HG03025 (cell line): ENCODE data around the gene ANGPT4.
A peak's percentile ranks its signal among the peaks of the same experiment; 100 is the strongest.

Source experiments
- ATAC-seq: cut with Tn5 transposase; IDR thresholded peaks from one replicate; pipeline ENCODE4 v1.9.1; 2021; ENCODE audit warnings: mild to moderate bottlenecking, moderate library complexity; ENCODE audit not compliant: unreplicated experiment, low FRiP score

Gene ANGPT4

GRCh38 chr20:916125-916799 lies at the start of gene ANGPT4:
Gene ANGPT4 (minus strand): TSS chr20:916334. CDS start chr20:916214, 120 bp downstream.
- no peak for ATAC-seq

GRCh38 chr20:963795-964194 lies 47.7 kb upstream of the ANGPT4 start:
- no peak for ATAC-seq

DNA sequence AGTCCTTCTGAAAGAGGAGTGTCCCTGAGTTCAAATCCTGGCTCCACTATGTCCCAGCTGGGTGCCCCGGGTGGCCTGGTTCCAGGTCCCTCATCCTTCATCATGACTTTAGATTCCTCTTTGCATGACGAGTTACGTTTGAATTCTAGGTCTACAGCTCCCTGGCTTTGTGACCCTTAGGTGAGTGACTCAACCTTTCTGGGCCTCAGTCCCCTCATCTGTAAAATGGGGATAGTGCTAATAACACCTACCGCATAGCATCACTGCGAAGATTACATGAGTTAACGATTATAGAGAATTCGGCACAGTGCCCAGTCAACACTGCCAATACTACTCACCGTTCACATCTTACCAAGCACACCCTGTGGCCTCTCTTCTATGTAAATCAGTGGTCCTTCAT lies 46.5 kb upstream of the ANGPT4 start:
- no peak for ATAC-seq

- ATAC-seq = no peak
These were observed 46.1 kb upstream of the ANGPT4 start for GRCh38 chr20:962223-962622.

GRCh38 chr20:961768-962167 lies 45.6 kb upstream of the ANGPT4 start:
- no peak for ATAC-seq

- ATAC-seq = no peak
These were observed 44.0 kb upstream of the ANGPT4 start for GRCh38 chr20:959996-960615.

GRCh38 chr20:958936-959815 lies 43.0 kb upstream of the ANGPT4 start:
- no peak for ATAC-seq

GRCh38 chr20:957544-957943 lies 41.4 kb upstream of the ANGPT4 start:
- no peak for ATAC-seq

- peak; percentile 53 for ATAC-seq
These were observed 40.3 kb upstream of the ANGPT4 start for GRCh38 chr20:956330-956951.

DNA sequence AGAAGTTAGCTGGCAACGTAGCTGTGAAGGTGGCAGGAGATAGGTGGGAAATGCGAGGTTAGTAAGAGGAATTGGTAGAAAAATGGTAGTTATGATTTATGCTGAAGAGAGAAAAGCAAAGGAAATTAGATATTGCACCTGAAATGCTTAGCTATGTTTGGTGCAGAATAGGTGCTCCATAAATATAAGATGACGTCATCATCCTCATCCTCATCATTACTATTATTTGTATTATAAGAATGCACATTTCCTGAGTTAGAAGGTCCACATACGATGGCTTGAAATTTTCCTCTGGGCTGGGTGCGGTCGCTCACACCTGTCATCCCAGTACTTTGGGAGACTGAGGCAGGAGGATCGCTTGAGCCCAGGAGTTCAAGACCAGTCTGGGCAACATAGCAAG lies 39.5 kb upstream of the ANGPT4 start:
- no peak for ATAC-seq

DNA sequence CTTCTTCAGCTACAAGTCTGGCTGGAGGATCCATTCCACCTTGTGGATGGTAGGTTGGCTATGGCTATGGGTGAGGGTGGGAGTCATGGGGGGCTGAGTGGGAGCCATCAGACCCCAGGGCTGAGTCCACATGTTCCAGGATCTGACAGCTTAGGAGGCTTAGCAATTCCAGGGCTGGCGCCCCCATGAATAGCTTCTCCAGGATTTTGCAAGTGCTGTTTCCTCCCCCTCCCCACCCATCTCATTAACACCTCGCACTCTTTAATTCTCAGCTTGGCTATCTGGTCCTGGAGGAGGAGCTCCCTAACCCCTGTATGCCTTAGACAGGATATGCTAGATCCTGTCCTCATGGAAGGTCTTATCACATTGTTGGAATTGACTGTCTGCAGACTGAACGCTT lies 39.0 kb upstream of the ANGPT4 start:
- no peak for ATAC-seq

- ATAC-seq = no peak
These were observed 37.6 kb upstream of the ANGPT4 start for GRCh38 chr20:953742-954141.

DNA sequence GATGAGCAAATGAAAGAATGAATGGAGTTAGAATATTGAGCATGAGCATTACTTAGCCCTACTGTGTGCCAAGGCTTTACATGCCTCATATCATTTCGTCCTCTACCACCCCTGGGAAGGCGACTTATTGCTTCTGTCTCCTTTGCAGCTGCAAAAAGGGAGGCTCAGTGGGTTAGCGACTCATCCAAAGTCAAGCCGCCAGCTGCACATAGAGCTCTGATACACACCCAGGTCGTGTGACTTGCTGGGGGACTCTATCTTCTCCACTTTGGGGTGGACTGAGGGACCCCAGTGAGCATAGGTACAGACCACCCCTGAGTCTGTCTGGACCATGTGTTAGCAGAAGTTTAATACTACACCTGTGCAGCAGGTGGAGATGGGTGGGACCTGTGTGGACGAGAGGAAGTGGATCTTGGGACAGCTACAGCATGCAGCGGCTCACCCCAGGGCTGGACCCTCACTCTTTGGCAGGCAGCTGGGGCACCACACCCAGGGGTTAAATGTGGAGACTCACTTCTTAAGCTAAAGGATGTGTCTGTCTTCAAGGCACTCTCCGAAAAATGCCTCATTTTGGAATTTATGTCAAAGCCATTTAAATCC lies 36.2 kb upstream of the ANGPT4 start:
- no peak for ATAC-seq

GRCh38 chr20:951384-952169 lies 35.4 kb upstream of the ANGPT4 start:
- no peak for ATAC-seq

DNA sequence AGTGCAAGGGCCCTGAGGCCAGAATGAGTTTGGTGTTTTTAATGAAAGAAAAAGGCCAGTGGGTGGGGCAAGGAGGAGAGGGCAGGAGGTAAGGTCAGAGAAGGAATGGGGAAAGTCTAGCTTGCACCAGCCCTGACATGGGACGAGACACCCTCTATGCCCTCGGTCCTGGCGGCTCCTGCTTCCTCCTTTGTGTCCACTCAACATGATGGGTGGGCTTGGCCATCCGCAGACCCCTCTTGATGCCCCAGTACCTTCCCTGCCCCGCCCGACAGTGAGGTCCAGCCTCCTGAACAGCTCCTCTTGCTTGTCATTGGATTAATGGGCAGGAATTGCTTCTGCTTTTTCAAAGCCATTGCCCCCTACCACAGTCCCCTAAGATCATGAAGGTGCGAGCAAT lies 33.6 kb upstream of the ANGPT4 start:
- ATAC-seq = no peak

GRCh38 chr20:946826-947225 lies 30.7 kb upstream of the ANGPT4 start:
- ATAC-seq = no peak

GRCh38 chr20:945841-946240 lies 29.7 kb upstream of the ANGPT4 start:
- ATAC-seq = no peak

- ATAC-seq = no peak
These were observed 28.8 kb upstream of the ANGPT4 start for GRCh38 chr20:944774-945410.

DNA sequence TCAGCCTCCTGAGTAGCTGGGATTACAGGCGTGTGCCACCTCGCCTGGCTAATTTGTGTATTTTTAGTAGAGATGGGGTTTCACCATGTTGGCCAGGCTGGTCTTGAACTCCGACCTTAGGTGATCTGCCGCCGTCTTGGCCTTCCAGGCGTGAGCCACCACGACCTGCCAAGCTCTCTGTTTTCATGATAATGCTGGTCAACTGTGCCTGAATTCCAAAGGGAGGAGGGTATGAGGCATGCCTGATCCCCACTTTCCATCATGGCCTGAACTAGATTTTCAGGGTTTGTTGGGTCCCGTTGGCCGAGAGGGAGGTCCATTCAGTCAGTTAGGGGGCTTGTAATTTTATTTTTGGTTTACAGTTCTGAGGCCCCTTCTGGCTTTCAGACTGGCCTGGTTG lies 28.0 kb upstream of the ANGPT4 start:
- no peak for ATAC-seq
